HepG2 (cell line): ENCODE measurements around the gene PALM3. TPM values are rescaled to one million over a fixed set of nuclear protein-coding genes. Genes with fewer than 3 reads are reported as not detected.

Experiments
- ATM ChIP-seq: fragments of 450-650 bp; IDR thresholded peaks from 2 replicates; pipeline ENCODE4 v1.7.1; 2017; ENCODE audit warnings: mild to moderate bottlenecking, borderline replicate concordance
- HDAC1 ChIP-seq: sonication (generic); formaldehyde crosslinking; IDR thresholded peaks from 2 replicates; pipeline ENCODE4 v1.5.1; 2020; ENCODE audit warnings: mild to moderate bottlenecking, missing genetic modification reagents
- HMG20A ChIP-seq: IDR thresholded peaks from 2 replicates; pipeline ENCODE4 v1.6.1; 2016; ENCODE audit warnings: borderline replicate concordance
- MAF1 ChIP-seq: sonication (generic); formaldehyde crosslinking; IDR thresholded peaks from 2 replicates; pipeline ENCODE4 v1.5.0; 2020; ENCODE audit warnings: missing genetic modification reagents, borderline replicate concordance
- POLR2A ChIP-seq, 2 experiments: IDR thresholded peaks; 2 replicates each; pipeline ENCODE4 v1.6.1; 2011; ENCODE audit warnings: low read depth in 2 of 2, low read length in 2 of 2, mild to moderate bottlenecking in 1 of 2, moderate library complexity in 1 of 2; ENCODE audit not compliant: insufficient read depth in 1 of 2
- RFXANK ChIP-seq: IDR thresholded peaks from 2 replicates; pipeline ENCODE4 v1.6.1; 2016
- THAP9 ChIP-seq: sonication (generic); formaldehyde crosslinking; IDR thresholded peaks from 2 replicates; pipeline ENCODE4; 2020; ENCODE audit warnings: missing genetic modification reagents, mild to moderate bottlenecking, borderline replicate concordance
- TOE1 ChIP-seq: sonication (generic); formaldehyde crosslinking; IDR thresholded peaks from 2 replicates; pipeline ENCODE4 v1.4.0; 2020; ENCODE audit warnings: mild to moderate bottlenecking, missing genetic modification reagents
- ZBTB10 ChIP-seq: sonication (generic); formaldehyde crosslinking; IDR thresholded peaks from 2 replicates; pipeline ENCODE4 v1.4.0; 2020; ENCODE audit warnings: missing genetic modification reagents, borderline replicate concordance
- ZNF292 ChIP-seq: sonication (generic); formaldehyde crosslinking; IDR thresholded peaks from 2 replicates; pipeline ENCODE4 v1.8.1; 2022; ENCODE audit warnings: mild to moderate bottlenecking, low read depth, missing genetic modification reagents, borderline replicate concordance
- ZNF501 ChIP-seq: sonication (generic); formaldehyde crosslinking; IDR thresholded peaks from 2 replicates; pipeline ENCODE4 v1.5.1; 2020; ENCODE audit warnings: mild to moderate bottlenecking, moderate library complexity, missing genetic modification reagents
- ZNF687 ChIP-seq: sonication (generic); formaldehyde crosslinking; IDR thresholded peaks from 2 replicates; pipeline ENCODE4 v1.5.1; 2020; ENCODE audit warnings: mild to moderate bottlenecking, missing genetic modification reagents, moderate library complexity
- ZSCAN31 ChIP-seq: sonication (generic); formaldehyde crosslinking; IDR thresholded peaks from 2 replicates; pipeline ENCODE4 v1.5.0; 2020; ENCODE audit warnings: low read depth, mild to moderate bottlenecking, missing genetic modification reagents
- polyA plus RNA-seq, 8 experiments: library from polyadenylated mRNA; depleted of rRNA in 3 of 8; stranded (reverse) in 7 of 8; unstranded in 1 of 8; fragments of >200 nt; fragmentation: Illumina TruSeq in 4 of 8; extraction: Trizol in 4 of 8; gene quantifications; 2 replicates each; pipeline versions ENCODE4 v1.2.1 to v1.2.3, GENCODE V29; 2011 to 2016; ENCODE audit warnings: low read depth in 4 of 8, missing spikeins in 1 of 8, mixed read lengths in 1 of 8; ENCODE audit not compliant: insufficient read depth in 1 of 8
- total RNA-seq, 5 experiments: library from RNA; depleted of rRNA; stranded (reverse); fragments of >200 nt; fragmentation: Illumina TruSeq; extraction: Trizol; gene quantifications; 2 replicates each; pipeline ENCODE4 v1.2.3, GENCODE V29; 2016; ENCODE audit warnings: low read depth in 1 of 5
- TF ChIP-seq, protein P1 (sequence below): sonication (generic); formaldehyde crosslinking; IDR thresholded peaks from 2 replicates; pipeline ENCODE4 v1.5.0; 2020; ENCODE audit warnings: missing genetic modification reagents, mild to moderate bottlenecking, borderline replicate concordance

PALM3 gene
- total and polyA plus RNA-seq, 2 of the 13 experiments (the other 11 are each of a cell fraction or from before 2014, with no cell fraction given), result 0.79 to 2.4 TPM

GRCh38 chr19:14091081-14091812, 29.4 kb upstream of the PALM3 start (continued):
- TF ChIP-seq ZNF687 (peak; percentile 60), RFXANK (CRISPR knock-in tag) (no peak), MAF1 (no peak), HMG20A (no peak), ATM (no peak), ZSCAN31 (no peak), ZNF292 (no peak), ZNF501 (CRISPR knock-in tag) (0 out of 2 replicates have a peak, but pooled peaks have one; percentile 37), POLR2A (IDR thresholded peaks at IDR 0.05; ENCODE audit: insufficient read depth in 1 of 2, low read depth in 2 of 2, low read length in 2 of 2) (peak; percentile 19 to 81; a peak in 3 of 4 replicates), HDAC1 (no peak), THAP9 (CRISPR knock-in tag) (no peak; the same call in 1 of the 2 replicates), TOE1 (CRISPR knock-in tag) (no peak), ZBTB10 (CRISPR knock-in tag) (peak; percentile 96)
- TF ChIP-seq, protein P1, sequence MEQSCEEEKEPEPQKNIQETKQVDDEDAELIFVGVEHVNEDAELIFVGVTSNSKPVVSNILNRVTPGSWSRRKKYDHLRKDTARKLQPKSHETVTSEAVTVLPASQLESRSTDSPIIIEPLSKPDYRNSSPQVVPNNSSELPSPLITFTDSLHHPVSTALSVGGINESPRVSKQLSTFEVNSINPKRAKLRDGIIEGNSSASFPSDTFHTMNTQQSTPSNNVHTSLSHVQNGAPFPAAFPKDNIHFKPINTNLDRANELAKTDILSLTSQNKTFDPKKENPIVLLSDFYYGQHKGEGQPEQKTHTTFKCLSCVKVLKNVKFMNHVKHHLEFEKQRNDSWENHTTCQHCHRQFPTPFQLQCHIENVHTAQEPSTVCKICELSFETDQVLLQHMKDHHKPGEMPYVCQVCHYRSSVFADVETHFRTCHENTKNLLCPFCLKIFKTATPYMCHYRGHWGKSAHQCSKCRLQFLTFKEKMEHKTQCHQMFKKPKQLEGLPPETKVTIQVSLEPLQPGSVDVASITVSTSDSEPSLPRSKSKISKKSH (CRISPR knock-in tag), result no peak
